GM12878 (cell line): Measurements from ENCODE around the gene YWHAG. TPM values are rescaled to one million over a fixed set of nuclear protein-coding genes. Genes with fewer than 3 reads are reported as not detected.

ENCODE experiments used
- CBX5 ChIP-seq: sonication (generic); IDR thresholded peaks from 2 replicates; pipeline ENCODE4 v1.6.1; 2016; ENCODE audit warnings: low read depth, moderate library complexity, mild to moderate bottlenecking, inconsistent platforms
- CREM ChIP-seq: IDR thresholded peaks from 2 replicates; pipeline ENCODE4 v1.6.1; 2014; ENCODE audit warnings: antibody characterized with exemption, low read depth
- E4F1 ChIP-seq: fragments of 450-650 bp; IDR thresholded peaks from 2 replicates; pipeline ENCODE4 v1.6.1; 2018; ENCODE audit warnings: borderline replicate concordance, mild to moderate bottlenecking; ENCODE audit not compliant: partially characterized antibody
- FOS ChIP-seq: IDR thresholded peaks from 3 replicates; pipeline ENCODE4 v1.6.1; 2011; ENCODE audit warnings: borderline replicate concordance; ENCODE audit not compliant: insufficient read length; ENCODE audit errors: extremely low read depth
- GATAD2B ChIP-seq: fragments of 450-650 bp; conservative IDR thresholded peaks from 2 replicates; pipeline ENCODE4 v1.6.1; 2017; ENCODE audit warnings: low read depth, mild to moderate bottlenecking, moderate library complexity
- JUNB ChIP-seq: IDR thresholded peaks from 2 replicates; pipeline ENCODE4 v1.6.1; 2016; ENCODE audit warnings: antibody characterized with exemption, mild to moderate bottlenecking
- KAT2A ChIP-seq: conservative IDR thresholded peaks from 2 replicates; pipeline ENCODE4 v1.6.1; 2011; ENCODE audit warnings: low read depth, low read length; ENCODE audit not compliant: control insufficient read depth
- KDM1A ChIP-seq: fragments of 200-600 bp; sonication (generic); IDR thresholded peaks from 2 replicates; pipeline ENCODE4 v1.6.1; 2016; ENCODE audit warnings: borderline replicate concordance
- MXI1 ChIP-seq: fragments of 150-350 bp; IDR thresholded peaks from 2 replicates; pipeline ENCODE4 v1.6.1; 2011; ENCODE audit warnings: low read depth, mild to moderate bottlenecking, inconsistent platforms, low read length, improper control_type of control experiment
- MYB ChIP-seq: fragments of 150-350 bp; IDR thresholded peaks from 2 replicates; pipeline ENCODE4 v1.6.1; 2014; ENCODE audit warnings: mild to moderate bottlenecking, low read depth, low read length, borderline replicate concordance
- NFYB ChIP-seq: IDR thresholded peaks from 2 replicates; pipeline ENCODE4 v1.6.1; 2011; ENCODE audit warnings: low read depth, mild to moderate bottlenecking, low read length, improper control_type of control experiment, moderate library complexity; ENCODE audit not compliant: insufficient read depth
- PAX8 ChIP-seq: fragments of 450-650 bp; IDR thresholded peaks from 2 replicates; pipeline ENCODE4 v1.6.1; 2017; ENCODE audit warnings: mild to moderate bottlenecking, moderate library complexity
- PBX3 ChIP-seq: IDR thresholded peaks from 2 replicates; pipeline ENCODE4 v1.6.1; 2011; ENCODE audit warnings: mild to moderate bottlenecking, low read depth, low read length, moderate library complexity; ENCODE audit not compliant: insufficient replicate concordance
- POLR2AphosphoS2 ChIP-seq: IDR thresholded peaks from 2 replicates; pipeline ENCODE4 v1.6.1; 2011; ENCODE audit warnings: low read depth, mild to moderate bottlenecking, low read length, improper control_type of control experiment, moderate library complexity
- SIX5 ChIP-seq: IDR thresholded peaks from 2 replicates; pipeline ENCODE4 v1.6.1; 2011; ENCODE audit warnings: mild to moderate bottlenecking, low read depth, low read length, moderate library complexity; ENCODE audit not compliant: severe bottlenecking
- SMAD1 ChIP-seq: fragments of 450-650 bp; IDR thresholded peaks from 2 replicates; pipeline ENCODE4 v1.6.1; 2018; ENCODE audit warnings: mild to moderate bottlenecking, low read depth; ENCODE audit not compliant: partially characterized antibody
- SMAD5 ChIP-seq: IDR thresholded peaks from 2 replicates; pipeline ENCODE4 v1.6.1; 2016; ENCODE audit warnings: antibody characterized with exemption, low read depth
- SMC3 ChIP-seq: IDR thresholded peaks from 2 replicates; pipeline ENCODE4 v1.6.1; 2011; ENCODE audit warnings: low read length, improper control_type of control experiment, borderline replicate concordance
- SREBF1 ChIP-seq: IDR thresholded peaks from 2 replicates; pipeline ENCODE4 v1.6.1; 2012; ENCODE audit warnings: mild to moderate bottlenecking, low read length
- TAF1 ChIP-seq: IDR thresholded peaks from 2 replicates; pipeline ENCODE4 v1.6.1; 2011; ENCODE audit warnings: mild to moderate bottlenecking, low read depth, low read length, borderline replicate concordance
- USF2 ChIP-seq: IDR thresholded peaks from 2 replicates; pipeline ENCODE4 v1.6.1; 2011; ENCODE audit warnings: low read depth, low read length, improper control_type of control experiment, borderline replicate concordance
- YY1 ChIP-seq: IDR thresholded peaks from 2 replicates; pipeline ENCODE4 v1.6.1; 2011; ENCODE audit warnings: low read depth, mild to moderate bottlenecking, low read length
- ZZZ3 ChIP-seq: IDR thresholded peaks from 2 replicates; pipeline ENCODE4 v1.6.1; 2011; ENCODE audit warnings: low read depth; ENCODE audit not compliant: control insufficient read depth, insufficient read length
- polyA plus RNA-seq, 11 experiments: library from polyadenylated mRNA; depleted of rRNA in 4 of 11; unstranded in 6 of 11; stranded (reverse) in 5 of 11; fragments of >200 nt; fragmentation: Nextera tagmentation in 4 of 11; fragmentation: Illumina TruSeq in 1 of 11; extraction: Ambion mirVana in 4 of 11; extraction: Trizol in 1 of 11; gene quantifications; 1 replicate in 1 of 11; 2 replicates in 10 of 11; pipeline versions ENCODE4 v1.2.1 to v1.2.3, GENCODE V29; 2011 to 2016; ENCODE audit warnings: inconsistent platforms in 2 of 11, missing spikeins in 2 of 11, low read depth in 1 of 11
- total RNA-seq, 4 experiments: library from RNA; depleted of rRNA in 3 of 4; stranded (reverse); fragments of >200 nt in 3 of 4; fragmentation: Illumina TruSeq in 1 of 4; extraction: Trizol in 1 of 4; gene quantifications; 2 replicates each; pipeline versions ENCODE4 v1.2.1 to v1.2.3, GENCODE V29; 2013 to 2021
- TF ChIP-seq, protein P1 (sequence below): IDR thresholded peaks from 2 replicates; pipeline ENCODE4 v1.6.1; 2012; ENCODE audit warnings: mild to moderate bottlenecking, low read depth, low read length

The YWHAG gene
- total and polyA plus RNA-seq, 10 of the 15 experiments (the other 5 are each of a cell fraction or from before 2014, with no cell fraction given) = 20.2 to 157 (median 41.3) TPM

GRCh38 chr7:76358481-76359110 lies at the start of gene YWHAG (continued):
- no peak for TF ChIP-seq E4F1
- TF ChIP-seq GATAD2B = peak; percentile 94
- no peak for TF ChIP-seq NFYB
- peak; percentile 90; the same call in 1 of the 2 replicates for TF ChIP-seq POLR2AphosphoS2
- TF ChIP-seq, protein P1, sequence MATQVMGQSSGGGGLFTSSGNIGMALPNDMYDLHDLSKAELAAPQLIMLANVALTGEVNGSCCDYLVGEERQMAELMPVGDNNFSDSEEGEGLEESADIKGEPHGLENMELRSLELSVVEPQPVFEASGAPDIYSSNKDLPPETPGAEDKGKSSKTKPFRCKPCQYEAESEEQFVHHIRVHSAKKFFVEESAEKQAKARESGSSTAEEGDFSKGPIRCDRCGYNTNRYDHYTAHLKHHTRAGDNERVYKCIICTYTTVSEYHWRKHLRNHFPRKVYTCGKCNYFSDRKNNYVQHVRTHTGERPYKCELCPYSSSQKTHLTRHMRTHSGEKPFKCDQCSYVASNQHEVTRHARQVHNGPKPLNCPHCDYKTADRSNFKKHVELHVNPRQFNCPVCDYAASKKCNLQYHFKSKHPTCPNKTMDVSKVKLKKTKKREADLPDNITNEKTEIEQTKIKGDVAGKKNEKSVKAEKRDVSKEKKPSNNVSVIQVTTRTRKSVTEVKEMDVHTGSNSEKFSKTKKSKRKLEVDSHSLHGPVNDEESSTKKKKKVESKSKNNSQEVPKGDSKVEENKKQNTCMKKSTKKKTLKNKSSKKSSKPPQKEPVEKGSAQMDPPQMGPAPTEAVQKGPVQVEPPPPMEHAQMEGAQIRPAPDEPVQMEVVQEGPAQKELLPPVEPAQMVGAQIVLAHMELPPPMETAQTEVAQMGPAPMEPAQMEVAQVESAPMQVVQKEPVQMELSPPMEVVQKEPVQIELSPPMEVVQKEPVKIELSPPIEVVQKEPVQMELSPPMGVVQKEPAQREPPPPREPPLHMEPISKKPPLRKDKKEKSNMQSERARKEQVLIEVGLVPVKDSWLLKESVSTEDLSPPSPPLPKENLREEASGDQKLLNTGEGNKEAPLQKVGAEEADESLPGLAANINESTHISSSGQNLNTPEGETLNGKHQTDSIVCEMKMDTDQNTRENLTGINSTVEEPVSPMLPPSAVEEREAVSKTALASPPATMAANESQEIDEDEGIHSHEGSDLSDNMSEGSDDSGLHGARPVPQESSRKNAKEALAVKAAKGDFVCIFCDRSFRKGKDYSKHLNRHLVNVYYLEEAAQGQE = no peak
- no peak for TF ChIP-seq SMC3
- no peak for TF ChIP-seq KDM1A
- no peak for TF ChIP-seq JUNB
- peak; percentile 77 for TF ChIP-seq MXI1
- TF ChIP-seq MYB = no peak
- TF ChIP-seq CBX5 = peak; percentile 21; the same call in 1 of the 2 replicates
- TF ChIP-seq TAF1 = peak; percentile 86
- no peak for TF ChIP-seq ZZZ3
- TF ChIP-seq SREBF1 = no peak
- TF ChIP-seq SIX5 = peak; percentile 15
- no peak for TF ChIP-seq FOS
- no peak for TF ChIP-seq KAT2A
- TF ChIP-seq PBX3 = peak; percentile 20
- TF ChIP-seq YY1 = peak; percentile 96
- no peak for TF ChIP-seq SMAD1
- no peak for TF ChIP-seq USF2
- peak; percentile 84 for TF ChIP-seq SMAD5
- no peak for TF ChIP-seq PAX8
- TF ChIP-seq CREM = no peak
